GM19397 (cell line): ENCODE results near the gene P2RX3.

Experiments used
- ATAC-seq: cut with Tn5 transposase; IDR thresholded peaks from one replicate; pipeline ENCODE4 v1.9.1; 2021; ENCODE audit warnings: mild to moderate bottlenecking, moderate library complexity; ENCODE audit not compliant: unreplicated experiment

The P2RX3 gene

DNA sequence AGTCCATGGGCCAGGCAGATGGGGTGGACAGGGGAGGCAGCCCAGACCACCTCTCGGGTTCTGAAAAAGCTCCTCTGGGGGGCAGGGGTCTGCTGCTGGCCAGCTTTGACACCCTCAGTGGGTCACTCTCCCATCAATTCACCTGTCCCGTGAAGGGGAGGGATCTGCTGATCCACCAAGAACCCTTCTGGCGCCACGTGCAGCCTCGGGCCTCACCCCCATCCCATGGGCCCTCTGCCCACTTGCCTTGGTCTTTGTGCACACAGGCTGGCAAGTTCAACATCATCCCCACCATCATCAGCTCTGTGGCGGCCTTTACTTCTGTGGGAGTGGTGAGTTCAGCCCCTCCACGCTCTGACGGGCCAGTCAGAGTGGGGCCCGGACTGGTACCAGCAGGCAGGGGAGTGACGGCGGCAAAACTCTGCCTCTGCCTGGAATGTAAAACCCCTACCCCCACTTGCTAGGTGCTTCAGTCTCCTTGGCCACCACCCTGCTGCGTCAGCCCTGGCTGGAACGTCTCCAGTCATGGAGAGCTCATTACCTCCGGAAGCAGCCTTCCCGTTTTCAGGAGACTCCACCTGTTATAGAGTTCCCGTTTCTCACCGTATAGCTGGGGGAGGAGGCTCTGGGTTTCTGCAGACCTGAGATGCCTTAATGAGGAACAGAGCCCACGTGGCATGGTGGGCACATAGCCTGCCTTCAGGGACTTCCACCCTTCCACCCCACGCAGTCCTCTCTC, 30.1 kb downstream of the P2RX3 start:
- ATAC-seq: no peak

DNA sequence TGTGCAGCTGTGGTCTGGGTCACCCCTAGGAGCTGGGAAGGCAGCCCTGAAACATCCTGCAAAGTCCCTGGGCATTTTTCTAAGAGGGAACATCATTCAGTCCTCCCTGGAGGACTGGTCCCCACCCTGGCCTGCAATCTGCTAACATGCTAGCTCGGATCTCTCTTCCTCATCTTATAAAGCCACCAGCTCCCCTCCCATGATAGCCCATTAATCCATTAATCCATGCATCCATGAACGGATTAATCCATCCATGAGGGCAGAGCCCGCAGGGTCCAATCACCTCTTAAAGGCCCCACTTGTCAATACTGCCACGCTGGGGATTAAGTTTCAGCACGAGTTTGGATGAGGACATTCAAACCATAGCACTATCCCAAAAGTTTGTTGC, 30.7 kb downstream of the P2RX3 start:
- ATAC-seq: no peak

DNA sequence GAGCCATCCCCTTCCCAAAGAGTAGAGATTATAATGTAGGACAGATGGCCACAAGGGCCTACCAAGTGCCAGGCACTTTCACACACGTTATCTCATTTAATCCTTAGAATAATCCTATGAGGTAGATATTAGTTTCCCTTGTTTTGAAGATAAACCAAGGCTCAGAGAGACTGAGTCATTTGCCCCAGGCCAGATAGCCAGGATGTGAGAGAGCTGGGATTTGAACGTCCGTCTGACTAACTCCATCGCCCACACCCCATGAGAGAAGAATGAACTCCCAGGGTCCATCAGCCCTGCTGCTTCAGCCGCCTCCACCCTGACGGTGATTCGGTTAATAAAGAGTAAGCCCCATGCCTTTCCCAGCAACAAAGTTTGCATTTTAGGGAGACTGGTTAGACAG, 32.1 kb downstream of the P2RX3 start:
- ATAC-seq: no peak

GRCh38 chr11:57370941-57371340, 32.8 kb downstream of the P2RX3 start:
- no peak for ATAC-seq

DNA sequence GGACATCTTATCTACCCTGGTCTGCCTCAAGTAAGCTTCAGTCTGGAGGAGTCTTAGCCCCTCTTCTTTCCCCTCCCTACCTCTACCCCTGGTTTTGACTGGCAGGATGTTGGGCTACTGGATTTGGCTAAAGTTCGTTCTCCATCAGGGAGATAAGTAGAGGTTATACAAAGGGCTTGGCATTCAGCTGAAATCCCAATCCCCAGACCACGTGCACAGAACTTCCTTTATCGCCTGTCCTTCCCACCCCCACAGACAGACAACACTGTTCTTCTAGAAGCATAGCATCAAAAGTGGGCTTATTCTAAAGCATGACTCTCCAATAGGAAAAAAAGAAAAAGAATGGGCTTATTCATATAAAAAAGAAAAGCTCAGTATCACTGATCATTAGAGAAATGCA, 35.0 kb downstream of the P2RX3 start:
- ATAC-seq: no peak

- no peak for ATAC-seq
Observed at GRCh38 chr11:57374966-57375365, 36.8 kb downstream of the P2RX3 start.

- no peak for ATAC-seq
Observed at GRCh38 chr11:57375490-57375889, 37.3 kb downstream of the P2RX3 start.

DNA sequence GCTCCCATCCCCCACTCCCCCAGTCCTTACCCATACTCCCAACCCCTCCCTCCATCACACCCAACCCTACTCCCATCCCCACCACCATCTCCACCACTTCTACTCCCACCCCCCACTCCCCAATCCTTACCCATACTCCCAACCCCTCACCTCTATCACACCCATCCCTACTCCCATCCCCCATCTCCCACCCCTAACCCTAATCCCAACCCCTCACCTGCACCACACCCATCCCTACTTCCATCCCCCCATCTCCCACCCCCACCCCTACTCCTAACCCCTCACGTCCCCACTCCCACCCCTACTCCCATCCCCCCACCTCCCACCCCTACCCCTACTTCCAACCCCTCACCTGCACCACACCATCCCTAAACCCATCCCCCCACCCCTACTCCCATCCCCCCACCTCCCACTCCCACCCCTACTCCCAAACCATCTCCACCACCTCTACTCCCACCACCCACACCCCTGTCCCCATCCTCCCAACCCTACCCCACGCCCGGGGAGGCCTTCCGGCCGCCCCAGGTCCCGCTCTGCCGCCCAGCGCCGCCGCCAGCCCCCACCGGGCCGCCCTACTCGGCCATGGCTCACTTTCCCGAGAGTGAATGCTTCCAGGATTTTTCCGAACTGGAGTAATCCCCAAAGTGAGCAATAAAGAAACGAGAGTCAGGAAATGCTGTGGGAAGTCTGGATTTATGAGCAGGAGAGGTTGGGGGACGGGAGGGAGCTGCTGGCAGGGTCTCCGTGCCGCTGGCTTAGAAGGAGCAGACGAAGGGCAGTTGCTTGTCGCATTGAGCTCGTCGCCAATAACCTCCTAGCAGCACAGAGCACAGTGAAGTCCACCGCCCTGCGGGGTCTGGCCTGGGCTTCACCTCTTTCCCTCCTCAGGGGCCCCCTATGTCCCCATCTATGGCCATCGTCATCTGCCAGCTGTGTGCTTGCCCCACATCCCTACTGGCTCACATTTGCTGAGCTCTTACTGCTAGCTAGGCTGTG, 38.2 kb downstream of the P2RX3 start:
- no peak for ATAC-seq

DNA sequence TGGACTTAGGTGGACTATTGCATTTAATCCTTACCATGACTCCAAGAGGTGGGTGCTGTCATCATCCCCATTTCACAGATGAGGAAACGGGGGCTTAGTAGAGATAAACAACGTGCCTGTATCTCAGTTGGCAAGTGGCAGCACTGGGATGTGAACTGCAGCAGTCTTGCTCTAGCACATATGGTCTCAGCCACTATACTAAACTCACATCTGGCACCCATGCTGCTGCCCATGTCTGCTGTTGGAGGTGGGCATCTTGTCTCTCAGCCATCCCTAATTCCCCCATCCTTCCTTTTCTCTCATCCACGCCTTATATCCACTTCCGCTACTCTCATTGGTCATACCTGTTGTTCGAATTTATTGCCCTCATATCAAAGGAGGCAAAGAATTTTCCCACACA, 39.0 kb downstream of the P2RX3 start:
- no peak for ATAC-seq

GRCh38 chr11:57378186-57378585, 40.0 kb downstream of the P2RX3 start:
- no peak for ATAC-seq

- ATAC-seq: no peak
Observed at GRCh38 chr11:57379732-57380131, 41.6 kb downstream of the P2RX3 start.

- ATAC-seq: no peak
Observed at GRCh38 chr11:57380975-57381374, 42.8 kb downstream of the P2RX3 start, which contains the start of gene PRG3. Gene PRG3 (minus strand): TSS chr11:57381150. CDS start chr11:57380708, 442 bp downstream.

GRCh38 chr11:57386178-57386940, 48.2 kb downstream of the P2RX3 start:
- no peak for ATAC-seq

DNA sequence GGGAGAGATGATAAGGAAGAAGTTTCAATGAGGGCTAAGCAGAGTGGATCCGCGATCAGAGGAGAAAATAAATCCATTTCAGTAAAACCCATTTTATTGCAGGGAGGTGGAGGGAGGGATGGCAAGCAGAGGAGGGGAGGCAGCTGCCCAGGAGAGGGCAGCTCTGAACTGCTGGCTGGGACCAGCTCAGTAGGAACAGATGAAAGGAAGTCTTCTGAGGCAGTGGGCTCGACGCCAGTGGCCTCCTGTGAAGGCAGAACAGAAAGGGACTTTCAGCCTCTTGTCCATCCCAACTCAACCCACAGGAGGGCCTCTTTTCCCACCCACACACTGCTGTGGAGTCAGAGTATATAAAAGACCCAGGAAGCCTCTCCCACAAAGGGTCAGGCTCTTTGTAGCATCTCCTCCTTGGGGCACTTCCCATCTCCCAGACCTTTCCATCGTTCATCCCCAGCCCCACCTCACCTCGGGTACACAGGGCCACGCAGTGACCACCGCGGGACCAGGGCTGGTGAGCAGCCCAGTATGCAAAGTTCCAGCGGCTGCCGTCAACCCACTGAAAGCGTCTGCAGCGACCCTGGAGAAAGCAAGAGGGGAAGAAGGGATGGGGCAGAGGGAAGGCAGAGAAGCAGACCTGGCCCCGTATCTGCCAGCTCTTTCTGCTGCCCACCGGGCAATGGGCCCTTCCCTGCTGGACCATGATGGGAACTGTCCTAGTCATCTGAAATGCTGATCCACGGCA, 49.3 kb downstream of the P2RX3 start:
- no peak for ATAC-seq

- ATAC-seq: no peak
Observed at GRCh38 chr11:57390535-57390934, 52.4 kb downstream of the P2RX3 start, which contains the start of gene PRG2. Gene PRG2 (minus strand): TSS chr11:57390650. CDS start chr11:57389944, 706 bp downstream.

DNA sequence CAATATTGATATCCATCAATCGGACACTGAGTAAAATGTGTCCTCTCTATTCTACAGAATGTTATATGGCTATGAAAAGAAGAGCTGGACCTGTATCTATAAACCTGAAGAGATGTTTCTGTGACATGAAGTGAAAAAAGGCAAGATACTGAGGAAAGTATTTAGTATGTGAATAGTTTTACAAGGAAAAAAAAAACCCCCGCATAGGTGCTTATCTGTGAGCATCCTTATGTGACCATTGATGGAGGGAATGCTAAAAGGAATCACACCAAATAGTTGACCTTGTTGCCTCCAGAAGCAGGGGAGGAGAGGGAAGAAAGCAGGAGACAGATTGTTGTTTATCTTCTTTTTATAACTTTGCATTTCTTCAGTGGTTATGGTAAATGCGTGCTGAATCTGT, 53.0 kb downstream of the P2RX3 start:
- no peak for ATAC-seq

DNA sequence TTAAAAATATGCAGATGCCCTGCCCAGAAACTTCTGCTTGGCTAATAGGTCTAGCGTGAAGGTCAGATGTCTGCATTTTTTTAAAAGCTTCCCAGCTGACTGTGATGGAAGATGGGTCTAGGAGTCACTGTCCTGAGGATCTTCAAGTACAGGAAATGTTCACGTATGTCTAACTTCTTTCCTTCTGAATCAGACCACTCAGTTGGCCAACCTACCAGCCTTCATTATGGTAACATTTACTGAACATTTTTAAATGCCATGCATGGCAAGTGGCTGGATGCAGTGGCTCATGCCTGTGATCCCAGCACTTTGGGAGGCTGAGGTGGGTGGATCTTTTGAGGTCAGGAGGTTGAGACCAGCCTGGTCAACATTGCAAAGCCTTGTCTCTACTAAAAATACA, 53.4 kb downstream of the P2RX3 start:
- no peak for ATAC-seq

DNA sequence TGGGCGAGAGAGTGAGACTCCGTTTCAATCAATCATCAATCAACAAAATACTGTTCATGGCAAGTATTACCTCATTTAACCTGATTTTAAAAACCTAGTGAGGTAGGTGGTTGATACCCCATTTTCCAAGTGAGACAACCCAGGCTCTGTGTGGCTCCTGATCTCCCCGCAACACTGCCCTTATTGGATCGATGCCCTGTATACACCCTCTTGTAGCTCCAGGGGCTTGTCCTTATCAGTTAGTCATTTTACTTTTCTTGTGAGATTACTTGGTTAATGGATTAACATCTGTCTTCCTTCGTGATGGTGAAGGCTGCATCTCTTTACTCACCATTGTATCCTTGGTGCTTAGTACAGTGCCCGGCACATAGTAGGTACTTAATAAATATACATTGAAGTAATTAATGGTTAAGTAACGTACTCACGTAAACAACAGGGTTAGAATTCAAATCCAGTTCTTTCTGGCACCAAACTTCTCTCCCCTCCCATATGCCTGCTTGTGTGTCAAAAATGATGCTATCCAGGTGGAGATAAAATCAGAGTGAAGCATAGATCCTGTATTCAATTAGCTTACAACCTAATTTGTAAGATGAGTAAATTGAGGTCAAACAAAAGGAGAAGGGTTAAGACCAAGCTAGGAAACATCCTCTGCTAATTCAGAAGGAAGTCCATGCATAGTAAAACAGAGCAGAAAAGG, 54.1 kb downstream of the P2RX3 start:
- ATAC-seq: no peak

GRCh38 chr11:57392763-57393105, 54.6 kb downstream of the P2RX3 start:
- ATAC-seq: no peak
